Nephron progenitor cell (in vitro differentiated cells): ENCODE data around the gene CENPN.
A peak's percentile ranks its signal among the peaks of the same experiment; 100 is the strongest.

Experiments used
- DNase-seq: peaks from one replicate; pipeline ENCODE4 v3.0.0; 2021
- H3K27ac Mint-ChIP-seq: 2 replicates; pipeline ENCODE4 v1.8.0; 2021; ENCODE audit warnings: mild to moderate bottlenecking, moderate library complexity, mixed read lengths
- H3K27me3 Mint-ChIP-seq: 2 replicates; pipeline ENCODE4 v1.8.0; 2021; ENCODE audit warnings: mild to moderate bottlenecking, low read depth, mixed read lengths; ENCODE audit not compliant: poor library complexity
- H3K36me3 Mint-ChIP-seq: 2 replicates; pipeline ENCODE4 v1.8.0; 2021; ENCODE audit warnings: low read depth, mixed read lengths
- H3K4me1 Mint-ChIP-seq: 2 replicates; pipeline ENCODE4 v1.8.0; 2021; ENCODE audit warnings: mixed read lengths
- H3K4me3 Mint-ChIP-seq: 2 replicates; pipeline ENCODE4 v1.8.0; 2021; ENCODE audit warnings: mild to moderate bottlenecking, moderate library complexity, mixed read lengths
- H3K9me3 Mint-ChIP-seq: 2 replicates; pipeline ENCODE4 v1.8.0; 2021; ENCODE audit warnings: mild to moderate bottlenecking, moderate library complexity, mixed read lengths
- TF ChIP-seq, protein P1 (sequence below): fragments of 200-600 bp; sonication (generic); IDR thresholded peaks from 2 replicates; pipeline ENCODE4 v1.5.0; 2021; ENCODE audit warnings: antibody characterized with exemption

Gene CENPN

DNA sequence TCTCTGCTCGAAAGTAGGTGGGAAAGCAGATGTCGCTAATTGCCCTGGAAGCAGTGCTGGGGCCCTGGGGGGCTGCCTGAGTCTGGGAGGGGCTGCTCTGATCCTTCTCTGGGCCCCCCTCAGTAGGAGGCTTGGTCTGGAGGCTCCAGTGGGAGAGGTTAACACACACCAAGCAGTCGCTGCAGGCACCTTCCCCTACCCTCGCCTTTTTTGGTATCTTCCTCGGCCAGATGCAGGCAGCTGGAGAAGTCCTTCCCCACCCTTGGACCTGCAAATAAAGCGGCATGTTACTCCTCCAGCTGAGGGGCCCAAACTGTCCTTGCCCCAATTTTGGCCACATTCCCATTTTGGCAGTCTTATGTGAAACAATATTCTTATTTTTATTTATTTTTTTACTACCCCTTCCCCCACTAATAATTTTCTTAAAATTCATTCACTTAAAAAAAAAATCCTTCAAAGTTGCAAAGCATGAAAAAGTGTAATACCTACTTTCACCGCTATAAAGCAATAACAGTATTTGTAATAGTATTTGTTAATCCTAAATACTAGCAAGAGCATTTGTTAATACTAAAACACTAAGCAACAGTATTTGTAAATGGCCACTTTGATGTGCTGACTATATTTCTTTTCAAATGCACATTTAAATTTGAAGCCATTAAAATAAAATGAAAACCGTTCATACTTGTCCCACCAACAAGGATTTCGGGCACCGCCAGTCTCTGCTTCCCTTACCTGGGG, 55.0 kb downstream of the CENPN start:
- no peak overlapping the region for H3K4me3 Mint-ChIP-seq
- no peak for DNase-seq
- TF ChIP-seq, protein P1, sequence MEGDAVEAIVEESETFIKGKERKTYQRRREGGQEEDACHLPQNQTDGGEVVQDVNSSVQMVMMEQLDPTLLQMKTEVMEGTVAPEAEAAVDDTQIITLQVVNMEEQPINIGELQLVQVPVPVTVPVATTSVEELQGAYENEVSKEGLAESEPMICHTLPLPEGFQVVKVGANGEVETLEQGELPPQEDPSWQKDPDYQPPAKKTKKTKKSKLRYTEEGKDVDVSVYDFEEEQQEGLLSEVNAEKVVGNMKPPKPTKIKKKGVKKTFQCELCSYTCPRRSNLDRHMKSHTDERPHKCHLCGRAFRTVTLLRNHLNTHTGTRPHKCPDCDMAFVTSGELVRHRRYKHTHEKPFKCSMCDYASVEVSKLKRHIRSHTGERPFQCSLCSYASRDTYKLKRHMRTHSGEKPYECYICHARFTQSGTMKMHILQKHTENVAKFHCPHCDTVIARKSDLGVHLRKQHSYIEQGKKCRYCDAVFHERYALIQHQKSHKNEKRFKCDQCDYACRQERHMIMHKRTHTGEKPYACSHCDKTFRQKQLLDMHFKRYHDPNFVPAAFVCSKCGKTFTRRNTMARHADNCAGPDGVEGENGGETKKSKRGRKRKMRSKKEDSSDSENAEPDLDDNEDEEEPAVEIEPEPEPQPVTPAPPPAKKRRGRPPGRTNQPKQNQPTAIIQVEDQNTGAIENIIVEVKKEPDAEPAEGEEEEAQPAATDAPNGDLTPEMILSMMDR: no peak
- H3K9me3 Mint-ChIP-seq: no peaks in the 10 kb centered on the region
- peaks cover 20% of the 10 kb centered on the region for H3K4me1 Mint-ChIP-seq
- H3K36me3 Mint-ChIP-seq: peaks cover 22% of the 10 kb centered on the region
- no peak overlapping the region for H3K27ac Mint-ChIP-seq
- peaks cover 3% of the 10 kb centered on the region for H3K27me3 Mint-ChIP-seq

DNA sequence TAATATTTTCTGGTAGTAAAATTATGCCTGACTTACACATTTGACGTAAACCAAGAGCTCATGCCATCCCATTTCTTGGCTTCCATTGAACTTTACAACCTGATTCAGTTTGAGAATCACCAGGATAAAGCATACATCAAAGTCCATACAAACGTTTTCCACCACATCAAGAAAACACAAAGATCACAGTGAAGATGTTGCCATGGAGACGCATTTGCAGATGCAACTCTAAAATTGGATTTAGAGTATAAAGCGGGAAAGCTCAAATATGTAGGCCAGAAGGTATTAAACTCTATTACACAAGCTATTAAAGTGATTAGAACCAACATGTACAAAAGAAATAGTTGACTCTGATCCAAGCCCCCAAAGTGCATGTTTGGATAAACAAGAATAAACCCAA, 59.7 kb downstream of the CENPN start:
- Mint-ChIP-seq H3K4me3 (no peak overlapping the region), H3K27me3 (no peaks in the 10 kb centered on the region), H3K4me1 (peaks cover 8% of the 10 kb centered on the region), H3K9me3 (no peaks in the 10 kb centered on the region), H3K27ac (peak overlapping the region; percentile 51), H3K36me3 (peaks cover 29% of the 10 kb centered on the region)
- DNase-seq: no peak
- TF ChIP-seq, protein P1: no peak

DNA sequence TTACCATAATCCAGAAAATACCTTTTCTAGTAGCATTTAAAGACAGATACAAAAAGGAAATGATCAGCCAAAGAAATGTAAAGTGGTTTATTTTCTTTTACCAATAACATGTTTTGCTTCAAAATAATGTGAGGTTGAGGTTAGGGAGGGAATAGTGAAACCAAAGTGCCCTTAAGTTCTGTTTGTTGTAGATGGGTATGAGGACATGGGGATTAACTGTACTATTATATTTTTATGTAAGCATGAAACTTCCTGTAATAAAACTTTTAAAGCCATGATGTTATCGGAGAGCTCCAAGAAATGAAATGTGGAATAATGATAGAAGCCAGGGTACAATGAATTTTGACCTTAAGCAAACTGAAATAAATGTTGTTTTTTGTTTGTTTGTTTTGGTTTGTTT, 60.2 kb downstream of the CENPN start:
- Mint-ChIP-seq H3K36me3 (peaks cover 32% of the 10 kb centered on the region), H3K4me3 (no peak overlapping the region), H3K9me3 (no peaks in the 10 kb centered on the region), H3K27ac (no peak overlapping the region), H3K4me1 (peaks cover 7% of the 10 kb centered on the region), H3K27me3 (peaks cover 3% of the 10 kb centered on the region)
- DNase-seq: no peak
- TF ChIP-seq, protein P1: no peak

DNA sequence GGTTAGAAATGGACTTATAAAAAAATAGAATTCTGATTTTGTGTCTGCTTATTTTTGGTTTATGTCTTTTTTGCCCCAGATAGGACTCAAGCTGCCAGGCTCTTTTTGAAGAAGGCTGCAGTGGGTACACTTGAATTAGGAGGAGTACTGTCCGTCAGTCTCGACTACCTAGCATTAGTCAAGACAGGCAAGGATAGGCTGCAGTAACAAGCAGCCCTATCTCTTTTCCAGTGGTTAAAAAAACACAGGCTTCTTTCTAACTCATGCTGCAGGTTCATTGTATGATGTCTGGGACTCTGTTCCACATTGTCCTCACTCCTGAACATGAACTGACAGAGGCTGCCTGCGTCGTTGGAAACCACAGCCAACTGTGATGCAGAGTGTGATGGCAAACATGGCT, 62.0 kb downstream of the CENPN start:
- H3K27ac Mint-ChIP-seq: no peak overlapping the region
- peaks cover 3% of the 10 kb centered on the region for H3K27me3 Mint-ChIP-seq
- H3K9me3 Mint-ChIP-seq: no peaks in the 10 kb centered on the region
- no peak for DNase-seq
- H3K4me3 Mint-ChIP-seq: no peak overlapping the region
- peaks cover 32% of the 10 kb centered on the region for H3K36me3 Mint-ChIP-seq
- TF ChIP-seq, protein P1: no peak
- peaks cover 5% of the 10 kb centered on the region for H3K4me1 Mint-ChIP-seq

DNA sequence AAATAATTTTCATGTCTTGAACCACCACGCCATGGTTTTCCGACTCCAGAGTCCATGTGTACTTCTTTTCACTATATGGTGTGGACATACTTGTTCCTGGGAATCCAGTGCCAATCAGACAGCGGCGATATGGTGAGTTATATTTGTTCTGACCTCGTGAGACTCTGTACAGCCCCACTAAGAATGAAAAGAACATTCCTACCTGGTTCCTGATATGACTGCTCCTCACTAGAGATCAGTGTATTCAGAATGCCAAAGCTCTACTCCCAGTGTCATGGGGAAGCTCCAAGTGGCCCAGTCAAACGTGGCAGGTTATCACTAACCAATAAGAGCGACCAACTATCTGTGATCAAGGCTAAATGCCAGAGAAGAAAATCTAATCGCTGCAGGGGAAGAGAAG, 64.0 kb downstream of the CENPN start:
- DNase-seq: no peak
- TF ChIP-seq, protein P1: no peak
- H3K4me1 Mint-ChIP-seq: peaks cover 5% of the 10 kb centered on the region
- H3K27ac Mint-ChIP-seq: no peak overlapping the region
- peaks cover 39% of the 10 kb centered on the region for H3K36me3 Mint-ChIP-seq
- H3K4me3 Mint-ChIP-seq: no peak overlapping the region
- no peaks in the 10 kb centered on the region for H3K9me3 Mint-ChIP-seq
- peaks cover 3% of the 10 kb centered on the region for H3K27me3 Mint-ChIP-seq

DNA sequence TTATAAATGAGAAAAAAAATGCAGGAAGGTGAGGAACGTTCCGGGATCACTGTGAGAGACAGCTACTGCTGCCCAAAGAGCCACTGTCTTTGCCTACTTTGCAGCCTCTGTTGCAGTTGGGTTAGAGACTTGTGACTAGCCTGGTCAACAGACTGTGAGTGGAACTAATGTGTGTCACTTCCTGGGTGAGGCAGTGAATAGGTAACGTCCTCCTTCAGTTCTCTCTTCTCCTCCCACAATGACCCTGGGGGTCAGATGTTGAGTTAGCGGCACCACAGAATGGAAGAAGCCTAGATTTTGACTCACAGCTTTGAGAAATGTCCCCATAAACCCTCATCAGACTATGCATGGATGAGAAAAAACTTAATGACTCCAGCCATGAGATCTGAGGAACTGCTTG, 64.8 kb downstream of the CENPN start:
- TF ChIP-seq, protein P1: no peak
- H3K9me3 Mint-ChIP-seq: no peaks in the 10 kb centered on the region
- H3K4me1 Mint-ChIP-seq: peaks cover 5% of the 10 kb centered on the region
- no peak overlapping the region for H3K27ac Mint-ChIP-seq
- H3K4me3 Mint-ChIP-seq: no peak overlapping the region
- DNase-seq: no peak
- peaks cover 3% of the 10 kb centered on the region for H3K27me3 Mint-ChIP-seq
- peaks cover 34% of the 10 kb centered on the region for H3K36me3 Mint-ChIP-seq
